Measurements from ENCODE around the gene SIX5.

Gene SIX5

GRCh38 chr19:45717983-45718650 is 50.9 kb downstream of the SIX5 start:
- H3K27ac Mint-ChIP-seq: peak overlapping the region; percentile 88
- H3K36me3 Mint-ChIP-seq: peaks cover 14% of the 10 kb centered on the region
- H3K9me3 Mint-ChIP-seq: no peaks in the 10 kb centered on the region
- H3K4me3 Mint-ChIP-seq: peak overlapping the region; percentile 96
- H3K4me1 Mint-ChIP-seq: peaks cover 46% of the 10 kb centered on the region
- H3K27me3 Mint-ChIP-seq: no peaks in the 10 kb centered on the region

- H3K4me1 Mint-ChIP-seq: peaks cover 46% of the 10 kb centered on the region
- no peaks in the 10 kb centered on the region for H3K27me3 Mint-ChIP-seq
- H3K36me3 Mint-ChIP-seq: peaks cover 14% of the 10 kb centered on the region
- H3K4me3 Mint-ChIP-seq: peak overlapping the region; percentile 96
- no peaks in the 10 kb centered on the region for H3K9me3 Mint-ChIP-seq
- peak overlapping the region; percentile 97 for H3K27ac Mint-ChIP-seq
Observed at GRCh38 chr19:45717131-45717982, 51.7 kb downstream of the SIX5 start.

- Mint-ChIP-seq H3K36me3 (peaks cover 13% of the 10 kb centered on the region), H3K4me3 (peak overlapping the region; percentile 96), H3K4me1 (peaks cover 46% of the 10 kb centered on the region), H3K27ac (peak overlapping the region; percentile 97), H3K9me3 (no peaks in the 10 kb centered on the region), H3K27me3 (no peaks in the 10 kb centered on the region)
Observed at GRCh38 chr19:45716359-45717130, 52.5 kb downstream of the SIX5 start.

- H3K4me3 Mint-ChIP-seq: peak overlapping the region; percentile 96
- peaks cover 14% of the 10 kb centered on the region for H3K36me3 Mint-ChIP-seq
- peaks cover 53% of the 10 kb centered on the region for H3K4me1 Mint-ChIP-seq
- no peaks in the 10 kb centered on the region for H3K9me3 Mint-ChIP-seq
- H3K27me3 Mint-ChIP-seq: no peaks in the 10 kb centered on the region
- peak overlapping the region; percentile 46 for H3K27ac Mint-ChIP-seq
Observed at GRCh38 chr19:45715139-45715538, 53.9 kb downstream of the SIX5 start.

Data from activated naive CD4-positive, alpha-beta T cell treated with anti-CD3 and anti-CD28 coated beads, Interleukin-2, amount 50 U/mL, for 24 hours (primary cell).